OCI-LY1 (cell line): ENCODE measurements around the gene DNAH12.

Experiments
- H2AFZ ChIP-seq: fragments of 200-600 bp; sonication (generic), shearing (Covaris generic); 2 replicates; pipeline ENCODE4 v1.6.0; 2014; ENCODE audit warnings: antibody characterized with exemption, mild to moderate bottlenecking, low read length
- H3F3A ChIP-seq: fragments of 200-600 bp; sonication (generic), shearing (Covaris generic); 2 replicates; pipeline ENCODE4 v1.6.0; 2014; ENCODE audit warnings: mild to moderate bottlenecking, antibody characterized with exemption, low read length, moderate library complexity; ENCODE audit not compliant: insufficient read depth
- H3K27ac ChIP-seq: fragments of 200-600 bp; sonication (generic); 2 replicates; pipeline ENCODE4 v1.5.1; 2014; ENCODE audit warnings: low read length, mixed run types, mild to moderate bottlenecking, low read depth; ENCODE audit not compliant: poor library complexity, severe bottlenecking
- H3K27me3 ChIP-seq: fragments of 200-600 bp; sonication (generic); 2 replicates; pipeline ENCODE4 v1.6.0; 2014; ENCODE audit warnings: antibody characterized with exemption, mild to moderate bottlenecking, low read length, moderate library complexity; ENCODE audit not compliant: insufficient read depth
- H3K36me3 ChIP-seq: fragments of 200-600 bp; sonication (generic); 2 replicates; pipeline ENCODE4 v1.6.1; 2014; ENCODE audit warnings: mild to moderate bottlenecking, antibody characterized with exemption, low read length, moderate library complexity, mixed read lengths; ENCODE audit not compliant: insufficient read depth
- H3K4me1 ChIP-seq: fragments of 200-600 bp; sonication (generic); 2 replicates; pipeline ENCODE4 v1.5.1; 2014; ENCODE audit warnings: mild to moderate bottlenecking, low read length, moderate library complexity; ENCODE audit not compliant: insufficient read depth, severe bottlenecking
- H3K4me2 ChIP-seq: fragments of 200-600 bp; sonication (generic), shearing (Covaris generic); 2 replicates; pipeline ENCODE4 v1.6.1; 2014; ENCODE audit warnings: low read length
- H3K4me3 ChIP-seq: fragments of 200-600 bp; sonication (generic); 2 replicates; pipeline ENCODE4 v1.5.1; 2014; ENCODE audit warnings: low read length, low read depth, mild to moderate bottlenecking, mixed read lengths; ENCODE audit not compliant: poor library complexity, severe bottlenecking
- H3K79me2 ChIP-seq: fragments of 200-600 bp; shearing (Covaris generic); 2 replicates; pipeline ENCODE4 v1.6.1; 2016; ENCODE audit warnings: mixed run types, low read length, mixed read lengths; ENCODE audit not compliant: insufficient read depth
- H3K9ac ChIP-seq: fragments of 200-600 bp; sonication (generic), shearing (Covaris generic); 2 replicates; pipeline ENCODE4 v1.6.1; 2014; ENCODE audit warnings: mild to moderate bottlenecking, low read length, mixed read lengths
- H3K9me2 ChIP-seq: fragments of 200-600 bp; sonication (generic), shearing (Covaris generic); 2 replicates; pipeline ENCODE4 v1.6.1; 2014; ENCODE audit warnings: low read depth, mild to moderate bottlenecking, low read length, mixed read lengths
- H3K9me3 ChIP-seq: fragments of 200-600 bp; shearing (Covaris generic); 2 replicates; pipeline ENCODE4 v1.6.1; 2014; ENCODE audit warnings: low read length, mixed read lengths
- H4K20me1 ChIP-seq: fragments of 200-600 bp; sonication (generic), shearing (Covaris generic); 2 replicates; pipeline ENCODE4 v1.6.0; 2016; ENCODE audit warnings: mild to moderate bottlenecking, low read length; ENCODE audit not compliant: insufficient read depth
- EZH2 ChIP-seq: fragments of 200-600 bp; sonication (generic), shearing (Covaris generic); IDR thresholded peaks from 2 replicates; pipeline ENCODE4 v1.8.0; 2017; ENCODE audit warnings: borderline replicate concordance, mixed run types, mild to moderate bottlenecking, antibody characterized with exemption, low read length, moderate library complexity, mixed read lengths
- TF ChIP-seq, protein P1 (sequence below): fragments of 200-600 bp; sonication (generic), shearing (Covaris generic); IDR thresholded peaks from 2 replicates; pipeline ENCODE4 v1.5.1; 2017; ENCODE audit warnings: mild to moderate bottlenecking, antibody characterized with exemption, low read length, moderate library complexity, mixed read lengths

The DNAH12 gene

DNA sequence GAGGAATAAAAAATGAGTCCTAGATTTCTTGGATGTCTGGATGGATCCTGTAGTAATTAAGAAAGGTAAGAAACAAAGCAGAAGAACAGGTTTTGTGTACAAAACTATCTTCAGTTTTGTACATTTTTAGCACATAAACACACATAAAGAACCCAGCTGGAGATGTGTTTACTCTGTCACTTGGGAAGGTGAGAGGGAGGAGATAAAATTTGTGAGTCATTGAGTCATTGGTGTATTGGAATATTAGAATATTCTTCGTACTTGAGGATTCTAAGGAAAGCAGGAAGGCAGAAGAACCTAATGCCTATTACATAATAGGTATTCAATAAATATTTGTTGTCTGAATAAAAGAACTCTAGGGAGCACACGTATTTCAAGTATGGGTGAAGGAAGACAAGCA, 299.2 kb downstream of the DNAH12 start:
- Histone ChIP-seq H3K36me3 (peaks cover 89% of the 10 kb centered on the region), H4K20me1 (no peaks in the 10 kb centered on the region)
- TF ChIP-seq EZH2 = no peak
- TF ChIP-seq, protein P1, sequence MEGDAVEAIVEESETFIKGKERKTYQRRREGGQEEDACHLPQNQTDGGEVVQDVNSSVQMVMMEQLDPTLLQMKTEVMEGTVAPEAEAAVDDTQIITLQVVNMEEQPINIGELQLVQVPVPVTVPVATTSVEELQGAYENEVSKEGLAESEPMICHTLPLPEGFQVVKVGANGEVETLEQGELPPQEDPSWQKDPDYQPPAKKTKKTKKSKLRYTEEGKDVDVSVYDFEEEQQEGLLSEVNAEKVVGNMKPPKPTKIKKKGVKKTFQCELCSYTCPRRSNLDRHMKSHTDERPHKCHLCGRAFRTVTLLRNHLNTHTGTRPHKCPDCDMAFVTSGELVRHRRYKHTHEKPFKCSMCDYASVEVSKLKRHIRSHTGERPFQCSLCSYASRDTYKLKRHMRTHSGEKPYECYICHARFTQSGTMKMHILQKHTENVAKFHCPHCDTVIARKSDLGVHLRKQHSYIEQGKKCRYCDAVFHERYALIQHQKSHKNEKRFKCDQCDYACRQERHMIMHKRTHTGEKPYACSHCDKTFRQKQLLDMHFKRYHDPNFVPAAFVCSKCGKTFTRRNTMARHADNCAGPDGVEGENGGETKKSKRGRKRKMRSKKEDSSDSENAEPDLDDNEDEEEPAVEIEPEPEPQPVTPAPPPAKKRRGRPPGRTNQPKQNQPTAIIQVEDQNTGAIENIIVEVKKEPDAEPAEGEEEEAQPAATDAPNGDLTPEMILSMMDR = no peak

More for the DNA sequence above, 299.2 kb downstream of the DNAH12 start:
- Histone ChIP-seq H3K27me3 (no peaks in the 10 kb centered on the region), H3K79me2 (no peaks in the 10 kb centered on the region), H3K4me3 (no peak overlapping the region), H3K9ac (no peak overlapping the region), H3K4me2 (no peak overlapping the region), H3K4me1 (no peaks in the 10 kb centered on the region), H3F3A (no peaks in the 10 kb centered on the region), H3K9me3 (no peaks in the 10 kb centered on the region), H3K9me2 (no peaks in the 10 kb centered on the region), H2AFZ (no peak overlapping the region), H3K27ac (no peak overlapping the region)
